SK-N-SH (cell line): ENCODE measurements around the gene OXSR1. TPM values are rescaled to one million over a fixed set of nuclear protein-coding genes. Genes with fewer than 3 reads are reported as not detected.

Experiments
- CTCF ChIA-PET: fragments of 300-600, 350-600 bp; formaldehyde crosslinking; extraction: SDS; loops from one replicate; lab custom pipeline; 2021; lab: Yijun Ruan, JAX
- POLR2A ChIA-PET: fragments of 350-600 bp; sonication (Branson Sonifier 250); formaldehyde crosslinking; extraction: SDS; loops from one replicate; lab custom pipeline; 2020; ENCODE audit warnings: antibody characterized with exemption, inconsistent platforms; lab: Yijun Ruan, JAX
- DNase-seq: peaks from one replicate; pipeline ENCODE4 v3.0.0; 2012
- H2AFZ ChIP-seq: fragments of 200-600 bp; sonication (generic); 2 replicates; pipeline ENCODE4 v1.8.1; 2016; ENCODE audit warnings: antibody characterized with exemption, mild to moderate bottlenecking, low read depth
- H3F3A ChIP-seq: fragments of 200-600 bp; sonication (generic); replicated peaks from 2 replicates; pipeline ENCODE3; 2016; ENCODE audit warnings: antibody characterized with exemption, mild to moderate bottlenecking; ENCODE audit not compliant: insufficient read depth
- H3K27ac ChIP-seq, 2 experiments: fragments of 200-500 bp in 1 of 2; fragments of 200-600 bp in 1 of 2; sonication (Bioruptor generic) in 1 of 2; sonication (generic), shearing (Covaris generic) in 1 of 2; 2 replicates each; pipeline versions ENCODE4 v1.5.1 to v1.6.1; 2014 to 2016; ENCODE audit warnings: low read depth in 2 of 2, inconsistent platforms in 1 of 2, low read length in 1 of 2, mild to moderate bottlenecking in 1 of 2, mixed read lengths in 1 of 2
- H3K27me3 ChIP-seq: fragments of 200-600 bp; sonication (generic), shearing (Covaris generic); 2 replicates; pipeline ENCODE4 v1.6.1; 2016; ENCODE audit warnings: mixed run types; ENCODE audit not compliant: insufficient read depth
- H3K36me3 ChIP-seq, 2 experiments: fragments of 200-500 bp in 1 of 2; fragments of 200-600 bp in 1 of 2; sonication (Bioruptor generic) in 1 of 2; sonication (generic) in 1 of 2; replicated peaks in 1 of 2; 2 replicates each; pipeline versions ENCODE3 to v1.5.1; 2014 to 2016; ENCODE audit warnings: low read length in 1 of 2, mild to moderate bottlenecking in 1 of 2; ENCODE audit not compliant: insufficient read depth in 2 of 2, control insufficient read depth in 1 of 2
- H3K4me1 ChIP-seq, 2 experiments: fragments of 200-500 bp in 1 of 2; fragments of 200-600 bp in 1 of 2; sonication (Bioruptor generic) in 1 of 2; sonication (generic), shearing (Covaris generic) in 1 of 2; 2 replicates each; pipeline versions ENCODE4 v1.5.1 to v1.6.1; 2014 to 2016; ENCODE audit warnings: low read depth in 1 of 2, low read length in 1 of 2, mixed run types in 1 of 2; ENCODE audit not compliant: insufficient read depth in 2 of 2, control insufficient read depth in 1 of 2
- H3K4me2 ChIP-seq: fragments of 200-600 bp; sonication (generic), shearing (Covaris generic); 2 replicates; pipeline ENCODE4 v1.6.1; 2017; ENCODE audit warnings: mixed run types
- H3K4me3 ChIP-seq, 2 experiments: fragments of 200-500 bp in 1 of 2; fragments of 200-600 bp in 1 of 2; sonication (Bioruptor generic) in 1 of 2; sonication (generic), shearing (Covaris generic) in 1 of 2; 2 replicates each; pipeline versions ENCODE4 v1.5.1 to v1.8.1; 2014 to 2016; ENCODE audit warnings: low read depth in 2 of 2, inconsistent platforms in 1 of 2, low read length in 1 of 2, mild to moderate bottlenecking in 1 of 2, mixed read lengths in 1 of 2, moderate library complexity in 1 of 2
- H3K79me2 ChIP-seq: fragments of 200-600 bp; sonication (generic); 2 replicates; pipeline ENCODE4 v1.8.1; 2017; ENCODE audit warnings: mild to moderate bottlenecking; ENCODE audit not compliant: insufficient read depth
- H3K9ac ChIP-seq: fragments of 200-600 bp; sonication (generic); 2 replicates; pipeline ENCODE4 v1.6.1; 2017; ENCODE audit warnings: mixed run types
- H3K9me2 ChIP-seq: fragments of 200-600 bp; sonication (generic); 2 replicates; pipeline ENCODE4 v1.6.1; 2017; ENCODE audit warnings: mixed run types
- H3K9me3 ChIP-seq: fragments of 200-600 bp; sonication (generic); 2 replicates; pipeline ENCODE4 v1.6.1; 2017; ENCODE audit warnings: mixed run types, mild to moderate bottlenecking, moderate library complexity
- H4K20me1 ChIP-seq: fragments of 200-600 bp; sonication (generic); 2 replicates; pipeline ENCODE4 v1.6.1; 2017; ENCODE audit warnings: mild to moderate bottlenecking, mixed run types; ENCODE audit not compliant: insufficient read depth
- CHD2 ChIP-seq: fragments of 150-350 bp; IDR thresholded peaks from 2 replicates; pipeline ENCODE4 v1.6.1; 2018; ENCODE audit warnings: low read length; ENCODE audit not compliant: partially characterized antibody
- CTCF ChIP-seq: fragments of 200-600 bp; sonication (generic); IDR thresholded peaks from 2 replicates; pipeline ENCODE4 v1.6.1; 2017; ENCODE audit warnings: antibody characterized with exemption, mild to moderate bottlenecking, moderate library complexity
- EZH2phosphoT487 ChIP-seq: fragments of 200-600 bp; sonication (generic); IDR thresholded peaks from 2 replicates; pipeline ENCODE4 v1.6.1; 2017; ENCODE audit warnings: low read depth, mixed run types, mild to moderate bottlenecking, antibody characterized with exemption, moderate library complexity, borderline replicate concordance
- FOXM1 ChIP-seq: IDR thresholded peaks from 2 replicates; pipeline ENCODE4 v1.4.0; 2012; ENCODE audit warnings: low read depth, mild to moderate bottlenecking
- GABPA ChIP-seq: IDR thresholded peaks from 2 replicates; pipeline ENCODE4 v1.4.0; 2012; ENCODE audit warnings: low read depth, mild to moderate bottlenecking
- GATA2 ChIP-seq: sonication (generic); formaldehyde crosslinking; IDR thresholded peaks from 2 replicates; pipeline ENCODE4 v1.5.0; 2020; ENCODE audit warnings: mild to moderate bottlenecking, missing genetic modification reagents
- MAX ChIP-seq: IDR thresholded peaks from 2 replicates; pipeline ENCODE4 v1.4.0; 2012; ENCODE audit warnings: low read depth
- NRF1 ChIP-seq: IDR thresholded peaks from 2 replicates; pipeline ENCODE4 v1.6.1; 2012; ENCODE audit warnings: low read depth, mild to moderate bottlenecking, low read length
- POLR2AphosphoS5 ChIP-seq: IDR thresholded peaks from 2 replicates; pipeline ENCODE4 v1.6.1; 2012; ENCODE audit warnings: low read depth, low read length
- RFX5 ChIP-seq: IDR thresholded peaks from 2 replicates; pipeline ENCODE4 v1.6.1; 2012; ENCODE audit warnings: mild to moderate bottlenecking, improper control_type of control experiment, low read length
- RXRA ChIP-seq: IDR thresholded peaks from 2 replicates; pipeline ENCODE4 v1.4.0; 2012; ENCODE audit warnings: low read depth, mild to moderate bottlenecking, borderline replicate concordance
- TCF12 ChIP-seq: IDR thresholded peaks from 2 replicates; pipeline ENCODE4 v1.4.0; 2012
- USF2 ChIP-seq: fragments of 150-350 bp; IDR thresholded peaks from 2 replicates; pipeline ENCODE4 v1.6.1; 2017; ENCODE audit warnings: antibody characterized with exemption, low read length, low read depth, borderline replicate concordance
- YY1 ChIP-seq: IDR thresholded peaks from 2 replicates; pipeline ENCODE4 v1.4.0; 2012; ENCODE audit warnings: low read depth, mild to moderate bottlenecking
- ZBTB33 ChIP-seq: IDR thresholded peaks from 2 replicates; pipeline ENCODE4 v1.4.0; 2012; ENCODE audit warnings: low read depth, borderline replicate concordance
- WGBS: methylation state at CpG from one replicate; pipeline ENCODE4 v1.1.6; 2017; ENCODE audit warnings: low lambda C conversion rate; 5-methylcytosine and 5-hydroxymethylcytosine counted together
- polyA plus RNA-seq, 3 experiments: library from polyadenylated mRNA; depleted of rRNA; stranded (reverse); fragments of >200 nt; gene quantifications; 2 replicates each; pipeline ENCODE4 v1.2.3, GENCODE V29; 2012

OXSR1 gene
- polyA plus RNA-seq, 1 of the 3 experiments (the other 2 are of a cell fraction) = 22.3 TPM

- H3K79me2 ChIP-seq = peaks cover 10% of the 10 kb centered on the region; the same call in 1 of the 2 replicates
- H3K9ac ChIP-seq = no peak overlapping the region
- no peak for DNase-seq
- no peak overlapping the region for H3K4me3 ChIP-seq
- 90% methylated on average over 2 of the region's 2 CpGs for WGBS
- CTCF ChIA-PET = interaction anchor here (0.6 to 1.5 kb wide), 2 partner anchors 9 to 22 kb away, joined by 3 to 4 read pairs; no protein-coding TSS in a partner anchor
- H3K9me3 ChIP-seq = no peaks in the 10 kb centered on the region
- H3K4me2 ChIP-seq = no peak overlapping the region
- peaks cover 62 to 81% of the 10 kb centered on the region in 2 experiments for H3K36me3 ChIP-seq
- no peak overlapping the region for H2AFZ ChIP-seq
- no peak overlapping the region for H3K27ac ChIP-seq
- H4K20me1 ChIP-seq = no peaks in the 10 kb centered on the region
- peaks cover 0 to 7% of the 10 kb centered on the region in 2 experiments; a peak in 1 of 4 replicates for H3K4me1 ChIP-seq
- TF ChIP-seq EZH2phosphoT487 = no peak
- TF ChIP-seq GATA2 (CRISPR knock-in tag) = no peak
- TF ChIP-seq CTCF = no peak
- TF ChIP-seq CHD2 = no peak
- TF ChIP-seq RXRA = no peak
- TF ChIP-seq FOXM1 = no peak
- no peak for TF ChIP-seq ZBTB33
- no peak for TF ChIP-seq YY1
- TF ChIP-seq POLR2AphosphoS5 = no peak
- no peak for TF ChIP-seq MAX
- no peak for TF ChIP-seq RFX5
- TF ChIP-seq, all 33 proteins: peak for 0
- Histone ChIP-seq H3K27me3 (no peaks in the 10 kb centered on the region), H3K9me2 (no peaks in the 10 kb centered on the region), H3F3A (peaks cover 11% of the 10 kb centered on the region)
- POLR2A ChIA-PET = interaction anchor here (0.7 kb wide), 1 partner anchor 96 kb away, joined by 4 read pairs; the partner anchor contains the start of gene ACAA1
These were observed 67.4 kb downstream of the OXSR1 start for GRCh38 chr3:38232701-38233100.

- Histone ChIP-seq H3K79me2 (peaks cover 7% of the 10 kb centered on the region; the same call in 1 of the 2 replicates), H3K27me3 (no peaks in the 10 kb centered on the region), H3K4me3 (no peak overlapping the region), H3K4me2 (no peak overlapping the region)
- TF ChIP-seq USF2 = no peak
- TF ChIP-seq GABPA = no peak
- TF ChIP-seq CHD2 = no peak
- no peak for TF ChIP-seq NRF1
- no peak for TF ChIP-seq TCF12
- TF ChIP-seq, all 33 proteins: peak for 0
- H4K20me1 ChIP-seq = no peaks in the 10 kb centered on the region
- H3K27ac ChIP-seq = no peak overlapping the region
- H3K4me1 ChIP-seq = no peaks in the 10 kb centered on the region
- peaks cover 4% of the 10 kb centered on the region for H3F3A ChIP-seq
- H3K9me2 ChIP-seq = no peaks in the 10 kb centered on the region
- no peak overlapping the region for H3K9ac ChIP-seq
- DNase-seq = no peak
- peaks cover 68 to 89% of the 10 kb centered on the region in 2 experiments for H3K36me3 ChIP-seq
- CTCF ChIA-PET = no interaction called here
- no peaks in the 10 kb centered on the region for H3K9me3 ChIP-seq
- no peak overlapping the region for H2AFZ ChIP-seq
- POLR2A ChIA-PET = no interaction called here
These were observed 70.1 kb downstream of the OXSR1 start for GRCh38 chr3:38235466-38235865.
